Right atrium auricular region (tissue), 2 donors: ENCODE data around the gene VPS26B. TPM values are rescaled to one million over a fixed set of nuclear protein-coding genes. Genes with fewer than 3 reads are reported as not detected.
"Not testable (repeated sequence)": the region's sequence is repeated elsewhere in the genome, so short reads cannot be mapped to it uniquely, and the experiment has no call there.

Experiments used
- DNase-seq: peaks from one replicate; pipeline ENCODE4 v3.0.0-alpha.2; 2019; ENCODE audit warnings: low spot score
- H3K27ac ChIP-seq, 2 donors: fragments of 200-600 bp; sonication (generic); 1 replicate in 1 of 2; 2 replicates in 1 of 2; pipeline ENCODE4 v1.5.1; 2016 to 2019
- H3K27me3 ChIP-seq, 2 donors: fragments of 200-600 bp; sonication (generic); one replicate each; pipeline versions ENCODE4 v1.5.1 to v1.6.0; 2017 to 2019
- H3K36me3 ChIP-seq: fragments of 200-600 bp; sonication (generic); one replicate; pipeline ENCODE4 v1.5.1; 2016
- H3K4me1 ChIP-seq, 2 donors: fragments of 200-600 bp; sonication (generic); one replicate each; pipeline versions ENCODE4 v1.5.1 to v1.6.0; 2017 to 2019
- H3K4me3 ChIP-seq, 2 donors: fragments of 200-600 bp; sonication (generic); 1 replicate in 1 of 2; 2 replicates in 1 of 2; pipeline ENCODE4 v1.5.1; 2017 to 2019; ENCODE audit warnings: mild to moderate bottlenecking in 1 of 2, moderate library complexity in 1 of 2
- H3K9me3 ChIP-seq, 2 donors: fragments of 200-600 bp; sonication (generic); one replicate each; pipeline ENCODE4 v1.5.1; 2019
- CTCF ChIP-seq, 2 donors: fragments of 200-600 bp; sonication (generic); IDR thresholded peaks; one replicate each; pipeline ENCODE4 v1.5.1; 2019; ENCODE audit warnings: antibody characterized with exemption in 2 of 2
- total RNA-seq, 2 donors: library from RNA; depleted of rRNA; stranded (reverse); fragments of >200 nt; gene quantifications; one replicate each; pipeline ENCODE4 v1.1.0, GENCODE V29; 2016

Gene VPS26B
- total RNA-seq, 2 donors from 2014 or later: 24.9 to 25.1 TPM

- Histone ChIP-seq H3K9me3 (no peaks in the 10 kb centered on the region), H3K4me3 (no peak overlapping the region), H3K27ac (no peak overlapping the region), H3K27me3 (no peaks in the 10 kb centered on the region), H3K36me3 (peaks cover 59% of the 10 kb centered on the region), H3K4me1 (peaks cover 0 to 22% of the 10 kb centered on the region in 2 donors)
- no peak for DNase-seq
- no peak for TF ChIP-seq CTCF (IDR thresholded peaks at IDR 0.05)
Measured at GRCh38 chr11:134250246-134250645, 25.8 kb downstream of the VPS26B start.

GRCh38 chr11:134250675-134251074 is 26.2 kb downstream of the VPS26B start:
- Histone ChIP-seq H3K9me3 (no peaks in the 10 kb centered on the region), H3K27ac (no peak overlapping the region), H3K36me3 (peaks cover 55% of the 10 kb centered on the region), H3K4me3 (no peak overlapping the region), H3K4me1 (peaks cover 0 to 22% of the 10 kb centered on the region in 2 donors), H3K27me3 (no peaks in the 10 kb centered on the region)
- TF ChIP-seq CTCF (IDR thresholded peaks at IDR 0.05): no peak
- DNase-seq: no peak

- peak overlapping the region; percentile 57 to 80 for H3K27ac ChIP-seq
- no peak for TF ChIP-seq CTCF (IDR thresholded peaks at IDR 0.05)
- H3K4me1 ChIP-seq: peaks cover 0 to 22% of the 10 kb centered on the region in 2 donors
- no peak for DNase-seq
- H3K27me3 ChIP-seq: no peaks in the 10 kb centered on the region
- no peaks in the 10 kb centered on the region for H3K9me3 ChIP-seq
- H3K4me3 ChIP-seq: peak overlapping the region; percentile 70 to 95
- peaks cover 36% of the 10 kb centered on the region for H3K36me3 ChIP-seq
Measured at GRCh38 chr11:134252346-134253187, 28.1 kb downstream of the VPS26B start.

- TF ChIP-seq CTCF (IDR thresholded peaks at IDR 0.05): peak; percentile 18 to 49
- Histone ChIP-seq H3K4me1 (peaks cover 0 to 22% of the 10 kb centered on the region in 2 donors), H3K27ac (peak within 1 kb of the TSS; percentile 57 to 80), H3K36me3 (peaks cover 33% of the 10 kb centered on the region), H3K27me3 (no peaks in the 10 kb centered on the region), H3K9me3 (no peaks in the 10 kb centered on the region), H3K4me3 (peak within 1 kb of the TSS; percentile 70 to 95)
- peak; percentile 96 for DNase-seq
Measured at GRCh38 chr11:134253188-134253993, 28.9 kb downstream of the VPS26B start, which contains the start of the genes ACAD8 and THYN1. Gene ACAD8, plus strand, starts transcription at chr11:134253568. Its CDS starts 33 bp downstream, at chr11:134253601. Gene THYN1, minus strand, starts transcription at chr11:134253352. Its CDS starts 470 bp downstream, at chr11:134252882.

- no peak overlapping the region for H3K27ac ChIP-seq
- H3K4me1 ChIP-seq: peaks cover 0 to 22% of the 10 kb centered on the region in 2 donors
- peak overlapping the region; percentile 70 to 95 for H3K4me3 ChIP-seq
- no peaks in the 10 kb centered on the region for H3K9me3 ChIP-seq
- no peak for TF ChIP-seq CTCF (IDR thresholded peaks at IDR 0.05)
- no peak for DNase-seq
- H3K27me3 ChIP-seq: no peaks in the 10 kb centered on the region
- peaks cover 33% of the 10 kb centered on the region for H3K36me3 ChIP-seq
Measured at GRCh38 chr11:134254433-134255183, 30.1 kb downstream of the VPS26B start.

GRCh38 chr11:134255184-134255561 is 30.7 kb downstream of the VPS26B start:
- Histone ChIP-seq H3K36me3 (peaks cover 33% of the 10 kb centered on the region), H3K4me1 (peaks cover 0 to 22% of the 10 kb centered on the region in 2 donors)
- not testable (repeated sequence) for DNase-seq, H3K9me3 ChIP-seq, H3K4me3 ChIP-seq, H3K27ac ChIP-seq, H3K27me3 ChIP-seq
